ENCODE data around the gene TAOK2. TPM values are rescaled to one million over a fixed set of nuclear protein-coding genes. Genes with fewer than 3 reads are reported as not detected.

TAOK2 gene
- polyA plus RNA-seq, 2 of the 4 experiments (the other 2 are of a cell fraction), result 13.7 to 30.8 TPM

- ChIA-PET POLR2A (no interaction called here), CTCF (interaction anchor here (1.0 to 1.1 kb wide), 2 partner anchors 69 to 290 kb away, joined by 3 read pairs; no protein-coding TSS in a partner anchor)
- Histone ChIP-seq H3K4me1 (peaks cover 6% of the 10 kb centered on the region; the same call in 2 of the 3 replicates), H3K4me3 (no peak overlapping the region), H3K4me2 (no peak overlapping the region), H3K9me3 (no peaks in the 10 kb centered on the region), H3K27ac (no peak overlapping the region)
- WGBS (ENCODE audit: missing lambda C conversion rate), result 81% methylated on average over 2 of the region's 2 CpGs
- ATAC-seq (no peak), DNase-seq (ENCODE audit: low read depth in 1 of 2, low spot score in 1 of 2) (no peak), FAIRE-seq (no peak)
- TF ChIP-seq, protein P1, sequence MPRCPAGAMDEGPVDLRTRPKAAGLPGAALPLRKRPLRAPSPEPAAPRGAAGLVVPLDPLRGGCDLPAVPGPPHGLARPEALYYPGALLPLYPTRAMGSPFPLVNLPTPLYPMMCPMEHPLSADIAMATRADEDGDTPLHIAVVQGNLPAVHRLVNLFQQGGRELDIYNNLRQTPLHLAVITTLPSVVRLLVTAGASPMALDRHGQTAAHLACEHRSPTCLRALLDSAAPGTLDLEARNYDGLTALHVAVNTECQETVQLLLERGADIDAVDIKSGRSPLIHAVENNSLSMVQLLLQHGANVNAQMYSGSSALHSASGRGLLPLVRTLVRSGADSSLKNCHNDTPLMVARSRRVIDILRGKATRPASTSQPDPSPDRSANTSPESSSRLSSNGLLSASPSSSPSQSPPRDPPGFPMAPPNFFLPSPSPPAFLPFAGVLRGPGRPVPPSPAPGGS (IDR thresholded peaks at IDR 0.05), result no peak
- no peak for TF ChIP-seq MAFK (IDR thresholded peaks at IDR 0.05; ENCODE audit: partially characterized antibody)
Measured at GRCh38 chr16:29990034-29990433, 16.4 kb downstream of the TAOK2 start.

DNA sequence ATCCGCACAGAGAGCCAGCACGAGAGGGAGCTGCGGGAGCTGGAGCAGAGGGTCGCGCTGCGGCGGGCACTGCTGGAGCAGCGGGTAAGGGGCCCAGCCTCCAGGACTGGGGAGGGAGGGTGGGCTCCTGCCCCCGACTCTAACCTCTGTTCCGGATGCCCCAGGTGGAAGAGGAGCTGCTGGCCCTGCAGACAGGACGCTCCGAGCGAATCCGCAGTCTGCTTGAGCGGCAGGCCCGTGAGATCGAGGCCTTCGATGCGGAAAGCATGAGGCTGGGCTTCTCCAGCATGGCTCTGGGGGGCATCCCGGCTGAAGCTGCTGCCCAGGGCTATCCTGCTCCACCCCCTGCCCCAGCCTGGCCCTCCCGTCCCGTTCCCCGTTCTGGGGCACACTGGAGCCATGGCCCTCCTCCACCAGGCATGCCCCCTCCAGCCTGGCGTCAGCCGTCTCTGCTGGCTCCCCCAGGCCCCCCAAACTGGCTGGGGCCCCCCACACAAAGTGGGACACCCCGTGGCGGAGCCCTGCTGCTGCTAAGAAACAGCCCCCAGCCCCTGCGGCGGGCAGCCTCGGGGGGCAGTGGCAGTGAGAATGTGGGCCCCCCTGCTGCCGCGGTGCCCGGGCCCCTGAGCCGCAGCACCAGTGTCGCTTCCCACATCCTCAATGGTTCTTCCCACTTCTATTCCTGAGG, 17.4 kb downstream of the TAOK2 start:
- H3K4me1 ChIP-seq, result peaks cover 9% of the 10 kb centered on the region; the same call in 2 of the 3 replicates
- FAIRE-seq, result no peak
- H3K27ac ChIP-seq, result no peak overlapping the region
- H3K9me3 ChIP-seq, result no peaks in the 10 kb centered on the region
- no peak for ATAC-seq
- no peak overlapping the region for H3K4me3 ChIP-seq
- WGBS (ENCODE audit: missing lambda C conversion rate), result 95% methylated on average over 17 of the region's 35 CpGs
- ChIA-PET POLR2A (no interaction called here), CTCF (interaction anchor here (1.1 to 1.9 kb wide), 2 partner anchors 41 to 47 kb away, joined by 4 read pairs; no protein-coding TSS in a partner anchor)
- no peak overlapping the region for H3K4me2 ChIP-seq
- TF ChIP-seq TFCP2L1 (CRISPR knock-in tag; IDR thresholded peaks at IDR 0.05) (no peak), EHF (CRISPR knock-in tag; IDR thresholded peaks at IDR 0.05) (no peak), CEBPB (IDR thresholded peaks at IDR 0.05) (no peak), MAFK (IDR thresholded peaks at IDR 0.05; ENCODE audit: partially characterized antibody) (no peak), JUNB (IDR thresholded peaks at IDR 0.05) (no peak), E2F6 (IDR thresholded peaks at IDR 0.05; ENCODE audit: borderline replicate concordance, low read depth) (no peak), ZC3H11A (IDR thresholded peaks at IDR 0.05) (no peak), CHD2 (IDR thresholded peaks at IDR 0.05; ENCODE audit: low read length, partially characterized antibody) (no peak), FOSL2 (IDR thresholded peaks at IDR 0.05) (no peak), FOSL2 (CRISPR knock-in tag; IDR thresholded peaks at IDR 0.05) (no peak), ZNF302 (CRISPR knock-in tag; IDR thresholded peaks at IDR 0.05) (no peak), HOXB13 (CRISPR knock-in tag; IDR thresholded peaks at IDR 0.05; ENCODE audit: low read depth) (no peak)
- TF ChIP-seq, protein P2, sequence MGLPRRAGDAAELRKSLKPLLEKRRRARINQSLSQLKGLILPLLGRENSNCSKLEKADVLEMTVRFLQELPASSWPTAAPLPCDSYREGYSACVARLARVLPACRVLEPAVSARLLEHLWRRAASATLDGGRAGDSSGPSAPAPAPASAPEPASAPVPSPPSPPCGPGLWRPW (IDR thresholded peaks at IDR 0.05), result no peak
- DNase-seq (ENCODE audit: low read depth in 1 of 2, low spot score in 1 of 2), result no peak

DNA sequence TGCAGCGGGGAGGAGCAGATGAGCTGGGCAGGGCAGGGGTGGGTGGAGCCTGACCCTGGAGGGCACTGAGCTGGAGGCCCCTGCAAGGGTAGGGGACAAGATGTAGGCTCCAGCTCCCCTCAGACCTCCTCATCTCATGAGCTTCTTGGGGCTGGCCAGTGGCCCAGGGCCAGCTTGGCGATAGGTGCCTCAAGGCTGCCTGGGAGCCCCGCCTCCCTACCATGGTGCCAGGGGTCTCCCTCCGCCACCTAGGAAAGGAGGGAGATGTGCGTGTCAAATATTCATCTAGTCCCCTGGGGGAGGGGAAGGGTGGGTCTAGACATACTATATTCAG, 17.9 kb downstream of the TAOK2 start:
- Histone ChIP-seq H3K4me3 (no peak overlapping the region), H3K4me2 (no peak overlapping the region), H3K9me3 (no peaks in the 10 kb centered on the region), H3K4me1 (peaks cover 9% of the 10 kb centered on the region; the same call in 2 of the 3 replicates), H3K27ac (no peak overlapping the region)
- WGBS (ENCODE audit: missing lambda C conversion rate), result 82% methylated on average over 5 of the region's 5 CpGs
- FAIRE-seq (no peak), DNase-seq (ENCODE audit: low read depth in 1 of 2, low spot score in 1 of 2) (no peak), ATAC-seq (no peak)
- TF ChIP-seq CBX2 (IDR thresholded peaks at IDR 0.05; ENCODE audit: borderline replicate concordance, low read depth), result no peak
- no peak for TF ChIP-seq HOXA7 (CRISPR knock-in tag; IDR thresholded peaks at IDR 0.05)
- no peak for TF ChIP-seq FOXS1 (CRISPR knock-in tag; IDR thresholded peaks at IDR 0.05)
- TF ChIP-seq KDM1A (IDR thresholded peaks at IDR 0.05; ENCODE audit: low read depth), result no peak
- TF ChIP-seq POLR2A (IDR thresholded peaks at IDR 0.05; ENCODE audit: low read length), result no peak
- no peak for TF ChIP-seq RNF2 (IDR thresholded peaks at IDR 0.05; ENCODE audit: borderline replicate concordance, low read depth)
- no peak for TF ChIP-seq CEBPB (IDR thresholded peaks at IDR 0.05)
- no peak for TF ChIP-seq ELK1 (IDR thresholded peaks at IDR 0.05; ENCODE audit: low read depth, low read length)
- no peak for TF ChIP-seq MAFK (IDR thresholded peaks at IDR 0.05; ENCODE audit: partially characterized antibody)
- TF ChIP-seq GATA3 (IDR thresholded peaks at IDR 0.05; ENCODE audit: borderline replicate concordance), result no peak
- POLR2A ChIA-PET, result no interaction called here
- CTCF ChIA-PET, result interaction anchor here (1.1 to 6.3 kb wide), 3 partner anchors 14 to 48 kb away, joined by 4 to 39 read pairs (median 4); no protein-coding TSS in a partner anchor

Data from A549 (cell line).